Measurements from ENCODE around the gene CCDC198.

GRCh38 chr14:57482120-57482519, 11.5 kb downstream of the CCDC198 start:
- TF ChIP-seq POLR2AphosphoS5 (IDR thresholded peaks at IDR 0.05; ENCODE audit: low read depth), result no peak
- TF ChIP-seq EZH2 (IDR thresholded peaks at IDR 0.05; ENCODE audit: low read depth, unreplicated experiment), result no peak
- TF ChIP-seq, protein P1, sequence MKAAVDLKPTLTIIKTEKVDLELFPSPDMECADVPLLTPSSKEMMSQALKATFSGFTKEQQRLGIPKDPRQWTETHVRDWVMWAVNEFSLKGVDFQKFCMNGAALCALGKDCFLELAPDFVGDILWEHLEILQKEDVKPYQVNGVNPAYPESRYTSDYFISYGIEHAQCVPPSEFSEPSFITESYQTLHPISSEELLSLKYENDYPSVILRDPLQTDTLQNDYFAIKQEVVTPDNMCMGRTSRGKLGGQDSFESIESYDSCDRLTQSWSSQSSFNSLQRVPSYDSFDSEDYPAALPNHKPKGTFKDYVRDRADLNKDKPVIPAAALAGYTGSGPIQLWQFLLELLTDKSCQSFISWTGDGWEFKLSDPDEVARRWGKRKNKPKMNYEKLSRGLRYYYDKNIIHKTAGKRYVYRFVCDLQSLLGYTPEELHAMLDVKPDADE (IDR thresholded peaks at IDR 0.05), result no peak
- TF ChIP-seq CTCF (conservative IDR thresholded peaks at IDR 0.05; ENCODE audit: low read depth in 2 of 2), result no peak
- TF ChIP-seq, protein P2, sequence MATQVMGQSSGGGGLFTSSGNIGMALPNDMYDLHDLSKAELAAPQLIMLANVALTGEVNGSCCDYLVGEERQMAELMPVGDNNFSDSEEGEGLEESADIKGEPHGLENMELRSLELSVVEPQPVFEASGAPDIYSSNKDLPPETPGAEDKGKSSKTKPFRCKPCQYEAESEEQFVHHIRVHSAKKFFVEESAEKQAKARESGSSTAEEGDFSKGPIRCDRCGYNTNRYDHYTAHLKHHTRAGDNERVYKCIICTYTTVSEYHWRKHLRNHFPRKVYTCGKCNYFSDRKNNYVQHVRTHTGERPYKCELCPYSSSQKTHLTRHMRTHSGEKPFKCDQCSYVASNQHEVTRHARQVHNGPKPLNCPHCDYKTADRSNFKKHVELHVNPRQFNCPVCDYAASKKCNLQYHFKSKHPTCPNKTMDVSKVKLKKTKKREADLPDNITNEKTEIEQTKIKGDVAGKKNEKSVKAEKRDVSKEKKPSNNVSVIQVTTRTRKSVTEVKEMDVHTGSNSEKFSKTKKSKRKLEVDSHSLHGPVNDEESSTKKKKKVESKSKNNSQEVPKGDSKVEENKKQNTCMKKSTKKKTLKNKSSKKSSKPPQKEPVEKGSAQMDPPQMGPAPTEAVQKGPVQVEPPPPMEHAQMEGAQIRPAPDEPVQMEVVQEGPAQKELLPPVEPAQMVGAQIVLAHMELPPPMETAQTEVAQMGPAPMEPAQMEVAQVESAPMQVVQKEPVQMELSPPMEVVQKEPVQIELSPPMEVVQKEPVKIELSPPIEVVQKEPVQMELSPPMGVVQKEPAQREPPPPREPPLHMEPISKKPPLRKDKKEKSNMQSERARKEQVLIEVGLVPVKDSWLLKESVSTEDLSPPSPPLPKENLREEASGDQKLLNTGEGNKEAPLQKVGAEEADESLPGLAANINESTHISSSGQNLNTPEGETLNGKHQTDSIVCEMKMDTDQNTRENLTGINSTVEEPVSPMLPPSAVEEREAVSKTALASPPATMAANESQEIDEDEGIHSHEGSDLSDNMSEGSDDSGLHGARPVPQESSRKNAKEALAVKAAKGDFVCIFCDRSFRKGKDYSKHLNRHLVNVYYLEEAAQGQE (IDR thresholded peaks at IDR 0.05; ENCODE audit: unreplicated experiment), result no peak
- no peak for TF ChIP-seq EZH2phosphoT487 (IDR thresholded peaks at IDR 0.05; ENCODE audit: unreplicated experiment)
- TF ChIP-seq STAT1 (IDR thresholded peaks at IDR 0.05; ENCODE audit: unreplicated experiment), result no peak
- no peak for TF ChIP-seq JUNB (IDR thresholded peaks at IDR 0.05; ENCODE audit: unreplicated experiment)
- TF ChIP-seq CREB1 (CRISPR knock-in tag; IDR thresholded peaks at IDR 0.05; ENCODE audit: low read depth), result no peak
